ENCODE results near the gene PRRX2. TPM values are rescaled to one million over a fixed set of nuclear protein-coding genes. Genes with fewer than 3 reads are reported as not detected.
A peak's percentile ranks its signal among the peaks of the same experiment; 100 is the strongest.

Gene PRRX2
- total and polyA plus RNA-seq, 9 of the 15 experiments (the other 6 are each of a cell fraction or from before 2014, with no cell fraction given): 0.21 TPM; not detected in 8

DNA sequence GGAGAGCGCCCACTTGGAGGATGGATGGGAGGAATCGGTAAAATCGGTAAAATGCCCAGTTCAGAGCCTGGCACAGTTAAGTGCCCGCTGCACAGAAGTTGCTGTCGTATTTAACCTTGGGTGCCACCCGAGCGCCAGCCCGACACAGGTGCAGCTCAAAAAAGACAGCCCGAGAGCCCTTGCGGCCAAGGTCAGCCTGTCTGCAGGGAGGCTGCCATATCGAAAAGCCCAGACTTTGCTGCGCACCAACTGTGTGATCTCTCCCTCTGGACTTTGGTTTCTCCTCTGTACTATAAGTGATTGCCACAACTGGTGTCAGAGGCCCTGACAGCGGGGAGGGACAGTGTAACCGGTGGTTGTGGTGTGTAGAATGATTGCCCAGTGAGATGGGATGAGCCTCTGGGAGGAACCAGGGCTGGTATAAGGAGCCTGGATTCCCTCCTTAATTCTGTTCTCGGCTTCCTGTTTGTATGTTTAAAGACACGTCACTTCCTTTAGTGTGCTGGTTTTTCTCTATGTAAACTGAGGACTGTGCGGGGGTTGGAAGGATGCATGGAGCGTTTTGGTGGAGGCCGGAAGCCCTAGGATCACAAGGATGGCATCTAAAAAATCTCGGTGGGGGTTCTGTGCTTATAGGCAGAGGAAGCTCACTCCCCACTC is 38.7 kb upstream of the PRRX2 start (continued):
- TF ChIP-seq, protein P1, sequence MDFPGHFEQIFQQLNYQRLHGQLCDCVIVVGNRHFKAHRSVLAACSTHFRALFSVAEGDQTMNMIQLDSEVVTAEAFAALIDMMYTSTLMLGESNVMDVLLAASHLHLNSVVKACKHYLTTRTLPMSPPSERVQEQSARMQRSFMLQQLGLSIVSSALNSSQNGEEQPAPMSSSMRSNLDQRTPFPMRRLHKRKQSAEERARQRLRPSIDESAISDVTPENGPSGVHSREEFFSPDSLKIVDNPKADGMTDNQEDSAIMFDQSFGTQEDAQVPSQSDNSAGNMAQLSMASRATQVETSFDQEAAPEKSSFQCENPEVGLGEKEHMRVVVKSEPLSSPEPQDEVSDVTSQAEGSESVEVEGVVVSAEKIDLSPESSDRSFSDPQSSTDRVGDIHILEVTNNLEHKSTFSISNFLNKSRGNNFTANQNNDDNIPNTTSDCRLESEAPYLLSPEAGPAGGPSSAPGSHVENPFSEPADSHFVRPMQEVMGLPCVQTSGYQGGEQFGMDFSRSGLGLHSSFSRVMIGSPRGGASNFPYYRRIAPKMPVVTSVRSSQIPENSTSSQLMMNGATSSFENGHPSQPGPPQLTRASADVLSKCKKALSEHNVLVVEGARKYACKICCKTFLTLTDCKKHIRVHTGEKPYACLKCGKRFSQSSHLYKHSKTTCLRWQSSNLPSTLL (IDR thresholded peaks at IDR 0.05): no peak
- no peak for TF ChIP-seq ZNF224 (CRISPR knock-in tag; IDR thresholded peaks at IDR 0.05)
- TF ChIP-seq CREM (IDR thresholded peaks at IDR 0.05; ENCODE audit: low read depth): 0 out of 2 replicates have a peak, but pooled peaks have one; percentile 10
- no peak for TF ChIP-seq SMAD3 (CRISPR knock-in tag; conservative IDR thresholded peaks at IDR 0.05)
- peak; percentile 52; the same call in 1 of the 2 replicates for TF ChIP-seq ELF1 (tag; IDR thresholded peaks at IDR 0.05)
- no peak for TF ChIP-seq NR2C2 (CRISPR knock-in tag; IDR thresholded peaks at IDR 0.05)
- 0 out of 2 replicates have a peak, but pooled peaks have one; percentile 11 for TF ChIP-seq NR2C2 (tag; IDR thresholded peaks at IDR 0.05)
- no peak for TF ChIP-seq CREBBP (IDR thresholded peaks at IDR 0.05; ENCODE audit: low read depth, low read length)
- TF ChIP-seq BACH1 (tag; IDR thresholded peaks at IDR 0.05): no peak
- TF ChIP-seq ZBTB17 (CRISPR knock-in tag; IDR thresholded peaks at IDR 0.05): no peak
- TF ChIP-seq, protein P2, sequence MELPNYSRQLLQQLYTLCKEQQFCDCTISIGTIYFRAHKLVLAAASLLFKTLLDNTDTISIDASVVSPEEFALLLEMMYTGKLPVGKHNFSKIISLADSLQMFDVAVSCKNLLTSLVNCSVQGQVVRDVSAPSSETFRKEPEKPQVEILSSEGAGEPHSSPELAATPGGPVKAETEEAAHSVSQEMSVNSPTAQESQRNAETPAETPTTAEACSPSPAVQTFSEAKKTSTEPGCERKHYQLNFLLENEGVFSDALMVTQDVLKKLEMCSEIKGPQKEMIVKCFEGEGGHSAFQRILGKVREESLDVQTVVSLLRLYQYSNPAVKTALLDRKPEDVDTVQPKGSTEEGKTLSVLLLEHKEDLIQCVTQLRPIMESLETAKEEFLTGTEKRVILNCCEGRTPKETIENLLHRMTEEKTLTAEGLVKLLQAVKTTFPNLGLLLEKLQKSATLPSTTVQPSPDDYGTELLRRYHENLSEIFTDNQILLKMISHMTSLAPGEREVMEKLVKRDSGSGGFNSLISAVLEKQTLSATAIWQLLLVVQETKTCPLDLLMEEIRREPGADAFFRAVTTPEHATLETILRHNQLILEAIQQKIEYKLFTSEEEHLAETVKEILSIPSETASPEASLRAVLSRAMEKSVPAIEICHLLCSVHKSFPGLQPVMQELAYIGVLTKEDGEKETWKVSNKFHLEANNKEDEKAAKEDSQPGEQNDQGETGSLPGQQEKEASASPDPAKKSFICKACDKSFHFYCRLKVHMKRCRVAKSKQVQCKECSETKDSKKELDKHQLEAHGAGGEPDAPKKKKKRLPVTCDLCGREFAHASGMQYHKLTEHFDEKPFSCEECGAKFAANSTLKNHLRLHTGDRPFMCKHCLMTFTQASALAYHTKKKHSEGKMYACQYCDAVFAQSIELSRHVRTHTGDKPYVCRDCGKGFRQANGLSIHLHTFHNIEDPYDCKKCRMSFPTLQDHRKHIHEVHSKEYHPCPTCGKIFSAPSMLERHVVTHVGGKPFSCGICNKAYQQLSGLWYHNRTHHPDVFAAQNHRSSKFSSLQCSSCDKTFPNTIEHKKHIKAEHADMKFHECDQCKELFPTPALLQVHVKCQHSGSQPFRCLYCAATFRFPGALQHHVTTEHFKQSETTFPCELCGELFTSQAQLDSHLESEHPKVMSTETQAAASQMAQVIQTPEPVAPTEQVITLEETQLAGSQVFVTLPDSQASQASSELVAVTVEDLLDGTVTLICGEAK (IDR thresholded peaks at IDR 0.05): peak; percentile 40
- TF ChIP-seq, protein P2 (CRISPR knock-in tag; IDR thresholded peaks at IDR 0.05): no peak
- no peak for TF ChIP-seq NFRKB (IDR thresholded peaks at IDR 0.05; ENCODE audit: low read depth)
- TF ChIP-seq MAFK (IDR thresholded peaks at IDR 0.05; ENCODE audit: low read length): no peak
- no peak for TF ChIP-seq ZNF24 (IDR thresholded peaks at IDR 0.05)
- no peak for TF ChIP-seq HNRNPLL (IDR thresholded peaks at IDR 0.05; ENCODE audit: low read depth, low read length, poor library complexity, severe bottlenecking)
- TF ChIP-seq, protein P3, sequence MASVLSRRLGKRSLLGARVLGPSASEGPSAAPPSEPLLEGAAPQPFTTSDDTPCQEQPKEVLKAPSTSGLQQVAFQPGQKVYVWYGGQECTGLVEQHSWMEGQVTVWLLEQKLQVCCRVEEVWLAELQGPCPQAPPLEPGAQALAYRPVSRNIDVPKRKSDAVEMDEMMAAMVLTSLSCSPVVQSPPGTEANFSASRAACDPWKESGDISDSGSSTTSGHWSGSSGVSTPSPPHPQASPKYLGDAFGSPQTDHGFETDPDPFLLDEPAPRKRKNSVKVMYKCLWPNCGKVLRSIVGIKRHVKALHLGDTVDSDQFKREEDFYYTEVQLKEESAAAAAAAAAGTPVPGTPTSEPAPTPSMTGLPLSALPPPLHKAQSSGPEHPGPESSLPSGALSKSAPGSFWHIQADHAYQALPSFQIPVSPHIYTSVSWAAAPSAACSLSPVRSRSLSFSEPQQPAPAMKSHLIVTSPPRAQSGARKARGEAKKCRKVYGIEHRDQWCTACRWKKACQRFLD (CRISPR knock-in tag; IDR thresholded peaks at IDR 0.05): peak; percentile 52; the same call in 1 of the 2 replicates

Data from K562 (cell line).